GM23248 (cell line): ENCODE data around the gene SIPA1. TPM values are rescaled to one million over a fixed set of nuclear protein-coding genes. Genes with fewer than 3 reads are reported as not detected.
"Not testable (repeated sequence)": the region's sequence is repeated elsewhere in the genome, so short reads cannot be mapped to it uniquely, and the experiment has no call there.

Source experiments
- DNase-seq: peaks from one replicate; pipeline ENCODE4 v3.0.0-alpha.2; 2015
- H2AFZ ChIP-seq: fragments of 200-600 bp; sonication (generic); 2 replicates; pipeline ENCODE4 v1.6.1; 2016; ENCODE audit warnings: antibody characterized with exemption
- H3F3A ChIP-seq: fragments of 200-600 bp; sonication (generic); 2 replicates; pipeline ENCODE4 v1.6.1; 2016; ENCODE audit warnings: mild to moderate bottlenecking, antibody characterized with exemption, mixed run types; ENCODE audit not compliant: insufficient read depth
- H3K27ac ChIP-seq: fragments of 200-600 bp; sonication (generic); 2 replicates; pipeline ENCODE4 v1.5.1; 2016; ENCODE audit warnings: mild to moderate bottlenecking
- H3K27me3 ChIP-seq: fragments of 200-600 bp; sonication (generic); replicated peaks from 2 replicates; pipeline ENCODE4 v1.6.1; 2016; ENCODE audit warnings: mild to moderate bottlenecking; ENCODE audit not compliant: insufficient read depth
- H3K36me3 ChIP-seq: fragments of 200-600 bp; sonication (generic); 2 replicates; pipeline ENCODE4 v1.6.1; 2016; ENCODE audit warnings: low read depth, mild to moderate bottlenecking
- H3K4me1 ChIP-seq: fragments of 200-600 bp; sonication (generic); 2 replicates; pipeline ENCODE4 v1.6.1; 2016; ENCODE audit warnings: mild to moderate bottlenecking; ENCODE audit not compliant: insufficient read depth
- H3K4me2 ChIP-seq: fragments of 200-600 bp; sonication (generic); one replicate; pipeline ENCODE4 v1.6.1; 2016; ENCODE audit warnings: mild to moderate bottlenecking; ENCODE audit not compliant: unreplicated experiment
- H3K4me3 ChIP-seq: fragments of 200-600 bp; sonication (generic); 2 replicates; pipeline ENCODE4 v1.5.1; 2016; ENCODE audit warnings: mild to moderate bottlenecking
- H3K79me2 ChIP-seq: fragments of 200-600 bp; sonication (generic); 2 replicates; pipeline ENCODE4 v1.6.1; 2016; ENCODE audit warnings: mild to moderate bottlenecking; ENCODE audit not compliant: insufficient read depth
- H3K9ac ChIP-seq: fragments of 200-600 bp; sonication (generic); 2 replicates; pipeline ENCODE4 v1.6.1; 2016; ENCODE audit warnings: mild to moderate bottlenecking
- H3K9me2 ChIP-seq: fragments of 200-600 bp; sonication (generic); 2 replicates; pipeline ENCODE4 v1.6.1; 2016; ENCODE audit warnings: mixed run types, mild to moderate bottlenecking, moderate library complexity; ENCODE audit not compliant: insufficient read depth
- H3K9me3 ChIP-seq: fragments of 200-600 bp; sonication (generic); one replicate; pipeline ENCODE4 v1.6.1; 2017; ENCODE audit warnings: low read depth
- H4K20me1 ChIP-seq: fragments of 200-600 bp; sonication (generic); 2 replicates; pipeline ENCODE4 v1.6.0; 2016; ENCODE audit not compliant: insufficient read depth
- EZH2 ChIP-seq: fragments of 200-600 bp; sonication (generic); IDR thresholded peaks from 2 replicates; pipeline ENCODE4 v1.6.1; 2018; ENCODE audit warnings: antibody characterized with exemption, mild to moderate bottlenecking; ENCODE audit not compliant: insufficient read depth, poor library complexity, severe bottlenecking
- EZH2phosphoT487 ChIP-seq: fragments of 200-600 bp; sonication (generic); IDR thresholded peaks from 2 replicates; pipeline ENCODE4 v1.6.1; 2018; ENCODE audit warnings: antibody characterized with exemption, moderate library complexity, mild to moderate bottlenecking, low read depth; ENCODE audit not compliant: insufficient read depth
- WGBS, 2 experiments: methylation state at CpG; one replicate each; pipeline ENCODE4 v1.1.6; 2015 to 2017; ENCODE audit warnings: low lambda C conversion rate in 2 of 2, low coverage in 1 of 2; ENCODE audit errors: missing lambda C conversion rate in 2 of 2; 5-methylcytosine and 5-hydroxymethylcytosine counted together
- in situ Hi-C: fragments of 300-500 bp; cut with MboI; formaldehyde crosslinking; loops from 2 replicates; pipeline ENCODE4 v1.15.0; 2020
- polyA plus RNA-seq: library from polyadenylated mRNA; unstranded; fragments of >200 nt; fragmentation: Nextera tagmentation; extraction: Ambion mirVana; gene quantifications from 2 replicates; pipeline ENCODE4 v1.2.1, GENCODE V29; 2016
- total RNA-seq: library from RNA; depleted of rRNA; stranded (reverse); fragments of >200 nt; shearing (Covaris generic); gene quantifications from 2 replicates; pipeline ENCODE4 v1.2.3, GENCODE V29; 2014

SIPA1 gene
- total and polyA plus RNA-seq, 2 experiments from 2014 or later: 13.0 to 15.9 TPM

GRCh38 chr11:65657426-65657825, 19.5 kb downstream of the SIPA1 start:
- H3K9me3 ChIP-seq: no peaks in the 10 kb centered on the region
- 81 to 88% methylated on average over 7 of the region's 7 CpGs for WGBS, 2 experiments

GRCh38 chr11:65658174-65659021, 20.5 kb downstream of the SIPA1 start:
- H3K36me3 ChIP-seq: peaks cover 50% of the 10 kb centered on the region; the same call in 1 of the 2 replicates
- H3K9me2 ChIP-seq: no peaks in the 10 kb centered on the region
- 82 to 83% methylated on average over 19 to 21 of the region's 21 CpGs for WGBS, 2 experiments
- H3K4me1 ChIP-seq: peaks cover 10% of the 10 kb centered on the region
- no peak overlapping the region for H3K4me3 ChIP-seq
- peaks cover 67% of the 10 kb centered on the region for H3K79me2 ChIP-seq
- H3K27me3 ChIP-seq: no peaks in the 10 kb centered on the region
- H3K27ac ChIP-seq: no peak overlapping the region
- H4K20me1 ChIP-seq: no peaks in the 10 kb centered on the region
- no peak overlapping the region for H3K4me2 ChIP-seq
- H2AFZ ChIP-seq: no peak overlapping the region
- DNase-seq: no peak
- in situ Hi-C loops: no loop called here
- H3K9me3 ChIP-seq: no peaks in the 10 kb centered on the region
- no peak for TF ChIP-seq EZH2phosphoT487
- TF ChIP-seq EZH2: no peak
- H3K9ac ChIP-seq: no peak overlapping the region
- H3F3A ChIP-seq: peaks cover 47% of the 10 kb centered on the region

More at GRCh38 chr11:65657426-65657825, 19.5 kb downstream of the SIPA1 start:
- H3K9ac ChIP-seq: no peak overlapping the region
- peaks cover 14% of the 10 kb centered on the region for H3K4me1 ChIP-seq
- in situ Hi-C loops: no loop called here
- H3K4me3 ChIP-seq: no peak overlapping the region
- no peak overlapping the region for H3K4me2 ChIP-seq
- H3K27ac ChIP-seq: no peak overlapping the region
- DNase-seq: no peak
- H3K27me3 ChIP-seq: no peaks in the 10 kb centered on the region
- peaks cover 50% of the 10 kb centered on the region; the same call in 1 of the 2 replicates for H3K36me3 ChIP-seq
- H3K79me2 ChIP-seq: peaks cover 65% of the 10 kb centered on the region
- no peak overlapping the region for H2AFZ ChIP-seq
- TF ChIP-seq EZH2: no peak
- H3K9me2 ChIP-seq: no peaks in the 10 kb centered on the region
- H3F3A ChIP-seq: peaks cover 49% of the 10 kb centered on the region
- no peaks in the 10 kb centered on the region for H4K20me1 ChIP-seq

GRCh38 chr11:65660038-65660437, 22.1 kb downstream of the SIPA1 start:
- no peak for DNase-seq
- Histone ChIP-seq H3K4me1 (peaks cover 10% of the 10 kb centered on the region), H3K36me3 (peaks cover 44% of the 10 kb centered on the region; the same call in 1 of the 2 replicates), H4K20me1 (no peaks in the 10 kb centered on the region), H3K9me3 (no peaks in the 10 kb centered on the region), H3K9me2 (no peaks in the 10 kb centered on the region), H3K9ac (0 out of 2 replicates have a peak overlapping the region, but pooled peaks have one; percentile 16), H3K4me2 (no peak overlapping the region), H3F3A (peaks cover 44% of the 10 kb centered on the region), H3K27ac (no peak overlapping the region), H3K4me3 (no peak overlapping the region), H3K27me3 (no peaks in the 10 kb centered on the region), H2AFZ (no peak overlapping the region), H3K79me2 (peaks cover 67% of the 10 kb centered on the region)
- WGBS, 2 experiments: 89 to 92% methylated on average over 9 of the region's 9 CpGs
- TF ChIP-seq EZH2: no peak
- TF ChIP-seq EZH2phosphoT487: no peak
- in situ Hi-C loops: no loop called here

GRCh38 chr11:65660908-65661307, 23.0 kb downstream of the SIPA1 start:
- Histone ChIP-seq H3K4me1 (peaks cover 10% of the 10 kb centered on the region), H3F3A (peaks cover 35% of the 10 kb centered on the region; the same call in 1 of the 2 replicates), H3K9ac (peak overlapping the region; percentile 94), H3K79me2 (peaks cover 67% of the 10 kb centered on the region), H3K36me3 (peaks cover 37% of the 10 kb centered on the region; the same call in 1 of the 2 replicates), H3K4me2 (peak overlapping the region; percentile 96)
- in situ Hi-C loops, H3K27ac ChIP-seq, H3K27me3 ChIP-seq, H3K4me3 ChIP-seq, H2AFZ ChIP-seq, DNase-seq, H3K9me2 ChIP-seq, H3K9me3 ChIP-seq, H4K20me1 ChIP-seq: not testable (repeated sequence)
- WGBS, 2 experiments: 95 to 97% methylated on average over 9 of the region's 9 CpGs
